Measurements from ENCODE around the gene AMDHD2.
"Not testable (repeated sequence)": the region's sequence is repeated elsewhere in the genome, so short reads cannot be mapped to it uniquely, and the experiment has no call there.

The AMDHD2 gene

GRCh38 chr16:2477327-2477726 is 42.8 kb upstream of the AMDHD2 start:
- TF ChIP-seq CTCF (IDR thresholded peaks at IDR 0.05; ENCODE audit: low read depth, low read length) = no peak
- in situ Hi-C loops (cut with HindIII; ENCODE audit: low sequenced_read_pairs) = no loop called here
- DNase-seq (ENCODE audit: low read depth, low spot score) = no peak
- H3K4me3 ChIP-seq (ENCODE audit: low read depth, low read length) = no peak overlapping the region

GRCh38 chr16:2478279-2478678 is 41.9 kb upstream of the AMDHD2 start:
- in situ Hi-C loops (cut with HindIII; ENCODE audit: low sequenced_read_pairs) = no loop called here
- no peak overlapping the region for H3K4me3 ChIP-seq (ENCODE audit: low read depth, low read length)
- no peak for TF ChIP-seq CTCF (IDR thresholded peaks at IDR 0.05; ENCODE audit: low read depth, low read length)
- DNase-seq (ENCODE audit: low read depth, low spot score) = no peak

GRCh38 chr16:2479996-2480395 is 40.2 kb upstream of the AMDHD2 start:
- H3K4me3 ChIP-seq (ENCODE audit: low read depth, low read length); in situ Hi-C loops (cut with HindIII; ENCODE audit: low sequenced_read_pairs); DNase-seq (ENCODE audit: low read depth, low spot score): not testable (repeated sequence)

- TF ChIP-seq CTCF (IDR thresholded peaks at IDR 0.05; ENCODE audit: low read depth, low read length) = no peak
- no peak overlapping the region for H3K4me3 ChIP-seq (ENCODE audit: low read depth, low read length)
- in situ Hi-C loops (cut with HindIII; ENCODE audit: low sequenced_read_pairs) = no loop called here
- no peak for DNase-seq (ENCODE audit: low read depth, low spot score)
These were observed 39.2 kb upstream of the AMDHD2 start for GRCh38 chr16:2480948-2481347.

- no peak for DNase-seq (ENCODE audit: low read depth, low spot score)
- H3K4me3 ChIP-seq (ENCODE audit: low read depth, low read length) = no peak overlapping the region
- in situ Hi-C loops (cut with HindIII; ENCODE audit: low sequenced_read_pairs) = no loop called here
- no peak for TF ChIP-seq CTCF (IDR thresholded peaks at IDR 0.05; ENCODE audit: low read depth, low read length)
These were observed 38.5 kb upstream of the AMDHD2 start for GRCh38 chr16:2481676-2482075.

GRCh38 chr16:2482249-2482648 is 37.9 kb upstream of the AMDHD2 start:
- no peak overlapping the region for H3K4me3 ChIP-seq (ENCODE audit: low read depth, low read length)
- no peak for TF ChIP-seq CTCF (IDR thresholded peaks at IDR 0.05; ENCODE audit: low read depth, low read length)
- in situ Hi-C loops (cut with HindIII; ENCODE audit: low sequenced_read_pairs) = no loop called here
- no peak for DNase-seq (ENCODE audit: low read depth, low spot score)

- TF ChIP-seq CTCF (IDR thresholded peaks at IDR 0.05; ENCODE audit: low read depth, low read length) = no peak
- H3K4me3 ChIP-seq (ENCODE audit: low read depth, low read length) = no peak overlapping the region
- in situ Hi-C loops (cut with HindIII; ENCODE audit: low sequenced_read_pairs) = no loop called here
- no peak for DNase-seq (ENCODE audit: low read depth, low spot score)
These were observed 37.2 kb upstream of the AMDHD2 start for GRCh38 chr16:2482708-2483534.
